ENCODE data around the gene MRPS31.

Gene MRPS31

DNA sequence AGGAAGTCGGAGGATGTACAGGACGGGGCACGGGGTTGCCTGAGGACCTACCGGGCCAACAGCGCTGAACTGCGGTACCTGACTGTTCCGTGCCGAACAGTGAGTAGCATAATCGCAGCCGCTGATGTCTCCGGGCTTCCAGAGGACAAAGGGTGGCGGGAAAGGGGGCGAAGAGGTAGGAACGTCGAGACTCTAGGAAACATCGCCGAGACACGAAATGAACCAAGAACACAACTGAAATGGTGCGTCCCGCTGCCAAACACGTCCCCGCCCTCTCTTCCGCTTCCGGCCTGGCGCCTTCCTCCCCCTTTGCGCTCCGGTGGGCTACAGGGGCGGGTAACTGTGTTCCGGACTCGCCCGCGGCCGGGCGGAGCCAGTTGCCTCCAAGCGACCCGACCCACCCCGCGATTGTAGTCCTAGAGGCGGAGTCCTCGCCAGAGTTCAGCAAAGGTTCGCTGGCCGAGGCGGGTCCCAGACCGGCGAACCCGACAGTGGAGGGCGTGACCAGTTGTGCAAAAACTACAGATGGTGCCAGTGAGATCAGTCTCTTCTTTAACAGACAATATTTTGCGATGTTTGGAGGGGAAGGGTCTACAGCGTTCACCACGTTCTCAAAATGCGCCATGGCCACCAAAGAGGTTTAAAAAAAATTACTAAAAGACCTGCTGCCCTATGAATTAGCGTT, at the start of gene MRPS31:
TSS of gene MRPS31 (minus strand) at position 257 of the 685 bp plus-strand sequence. CDS start at position 203, 54 bp downstream.
- peak; percentile 94 for DNase-seq (ENCODE audit: low read depth)

DNA sequence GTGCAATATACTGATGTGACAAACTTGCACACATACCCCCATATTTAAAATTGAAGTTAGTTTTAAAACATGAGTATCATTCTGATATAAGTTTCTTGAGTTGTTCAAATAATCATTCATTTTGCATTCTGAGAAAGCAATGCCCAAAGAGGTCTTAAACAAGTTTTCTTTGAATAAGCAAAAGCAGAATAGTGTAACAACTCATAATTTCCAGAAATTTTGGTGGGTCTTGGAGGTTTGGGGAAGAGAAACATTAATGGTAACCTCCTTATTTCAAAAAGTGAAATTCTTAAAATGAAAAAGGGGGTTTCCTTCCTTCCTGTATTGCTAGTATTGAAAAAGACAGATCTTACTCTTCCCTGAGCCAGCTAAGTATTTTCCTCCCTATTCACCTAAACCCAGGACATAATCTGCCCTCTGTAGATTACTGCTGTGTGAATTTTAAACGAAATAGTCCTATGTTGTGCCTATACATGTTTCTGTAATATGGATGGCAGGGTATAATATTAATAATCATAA, 48.9 kb upstream of the MRPS31 start:
- DNase-seq (ENCODE audit: low read depth), result no peak

DNA sequence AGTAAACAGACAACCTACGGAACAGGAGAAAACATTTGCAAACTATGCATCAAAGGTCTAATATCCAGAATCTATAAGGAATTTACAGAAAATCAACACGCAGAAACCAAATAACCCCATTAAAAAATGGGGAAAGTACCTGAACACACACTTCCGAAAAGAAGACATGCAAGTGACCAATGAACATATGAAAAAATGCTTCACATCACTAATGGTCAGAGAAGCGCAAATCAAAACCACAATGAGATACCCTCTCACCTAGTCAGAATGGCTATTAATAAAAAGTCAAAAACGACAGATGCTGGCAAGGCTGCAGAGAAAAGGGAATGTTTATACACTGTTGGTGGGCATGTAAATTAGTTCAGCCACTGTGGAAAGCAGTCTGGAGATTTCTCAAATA, 47.9 kb upstream of the MRPS31 start:
- no peak for DNase-seq (ENCODE audit: low read depth)

DNA sequence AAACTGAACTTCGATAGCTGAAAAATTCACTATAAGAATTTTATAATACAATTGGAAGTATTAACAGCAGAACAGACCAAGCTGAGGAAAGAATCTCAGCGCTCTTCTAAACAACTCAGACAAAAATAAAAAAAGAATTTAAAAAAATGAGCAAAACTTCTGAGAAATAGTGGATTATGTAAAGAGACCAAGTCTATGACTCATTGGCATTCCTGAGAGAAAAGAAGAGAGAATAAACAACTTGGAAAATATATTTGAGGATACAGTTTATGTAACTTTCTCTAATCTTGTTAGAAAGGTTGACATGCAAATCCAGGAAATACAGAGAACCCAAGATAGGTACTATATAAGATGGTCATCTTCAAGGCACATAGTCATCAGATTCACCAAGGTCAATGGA, 43.8 kb upstream of the MRPS31 start:
- peak; percentile 27 for DNase-seq (ENCODE audit: low read depth)

DNA sequence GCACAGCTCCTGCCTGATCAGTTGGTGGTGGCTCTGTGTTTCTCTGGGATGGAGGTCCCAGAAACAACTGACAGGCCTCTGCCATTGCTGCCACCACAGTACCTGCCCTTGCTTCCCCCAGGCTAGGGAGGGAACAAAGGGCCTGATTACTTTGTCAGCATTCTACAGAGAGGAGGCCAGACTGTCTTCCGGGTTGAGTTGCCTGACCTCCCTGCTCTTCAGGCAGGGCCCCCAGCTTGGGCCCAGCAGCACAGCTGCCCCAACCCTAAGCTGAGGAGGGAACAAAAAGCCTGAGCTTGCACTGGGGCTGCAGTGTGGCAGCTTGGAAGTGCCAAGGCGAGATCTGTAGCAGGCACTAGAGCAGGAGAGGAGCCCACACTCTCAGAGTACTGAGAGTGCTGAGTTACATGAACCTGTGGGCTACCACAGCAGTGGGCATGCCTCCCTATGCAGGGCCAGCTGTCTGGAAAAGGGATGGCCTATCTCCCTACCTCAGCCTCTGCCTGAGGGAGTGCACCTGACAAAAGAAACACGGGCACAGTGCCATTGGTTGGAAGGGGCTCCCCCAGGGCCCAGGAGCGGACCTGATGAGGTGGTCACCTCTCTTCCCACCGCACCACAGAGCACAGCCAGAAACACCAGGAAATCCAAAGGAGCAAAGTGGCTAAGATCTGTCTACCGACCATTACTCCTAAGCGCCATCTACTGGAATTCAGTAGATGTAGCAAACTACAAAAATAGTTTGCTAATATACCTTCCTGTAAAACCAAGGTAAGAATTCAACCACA, 42.9 kb upstream of the MRPS31 start:
- DNase-seq (ENCODE audit: low read depth), result peak; percentile 49

DNA sequence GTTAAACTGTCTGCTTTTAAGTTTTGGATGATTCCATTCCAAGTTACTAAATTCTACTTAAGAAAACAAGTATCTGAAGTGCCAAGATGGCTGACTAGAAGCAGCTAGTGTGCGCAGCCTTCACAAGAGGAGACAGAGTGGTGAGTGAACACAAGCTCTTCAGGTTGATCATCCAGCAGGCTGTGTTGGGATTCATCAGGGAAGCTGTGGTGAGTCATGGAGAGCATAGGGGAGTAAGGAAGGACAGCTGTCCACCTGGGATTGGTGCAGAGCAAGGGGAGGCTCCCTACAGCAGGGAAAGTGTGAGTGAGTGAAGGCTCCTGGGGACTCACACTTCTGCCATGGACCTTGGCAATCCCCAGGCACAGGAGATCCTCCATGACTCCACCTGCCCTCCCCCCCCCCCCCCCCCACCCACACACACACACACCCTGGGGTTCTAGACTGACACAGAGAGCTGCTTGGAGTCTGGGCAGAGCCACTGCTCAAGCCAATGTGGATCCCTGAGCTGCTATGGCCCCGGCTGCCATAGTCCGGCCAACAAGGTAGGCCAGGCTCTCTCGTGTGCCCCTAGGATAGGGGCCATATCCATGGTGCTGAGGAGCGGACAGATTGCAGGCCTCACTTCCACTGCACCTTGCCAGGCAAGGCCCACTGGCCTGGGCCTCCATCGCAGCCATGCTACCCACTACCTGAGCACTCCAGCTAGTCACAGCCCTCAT, 41.9 kb upstream of the MRPS31 start:
- peak; percentile 76 for DNase-seq (ENCODE audit: low read depth)

DNA sequence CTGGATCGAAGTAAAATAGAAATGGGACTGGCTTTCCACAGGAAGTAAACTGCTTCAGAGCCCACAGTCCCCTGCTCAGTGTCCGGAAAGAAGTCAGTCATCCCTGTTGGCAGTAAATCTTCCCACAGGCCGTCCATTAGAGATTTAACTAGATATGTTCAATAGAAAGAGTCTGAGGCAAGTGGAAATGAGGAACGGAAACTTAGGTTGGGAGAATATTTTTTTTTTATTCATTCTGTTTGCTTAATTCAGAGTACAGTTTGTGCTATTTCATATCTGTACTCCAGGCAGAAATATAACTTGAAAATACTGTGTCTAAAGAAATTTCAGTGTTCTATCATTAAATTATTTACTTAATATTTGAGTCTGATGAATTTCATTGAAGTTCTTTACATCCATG, 41.1 kb upstream of the MRPS31 start:
- no peak for DNase-seq (ENCODE audit: low read depth)

DNA sequence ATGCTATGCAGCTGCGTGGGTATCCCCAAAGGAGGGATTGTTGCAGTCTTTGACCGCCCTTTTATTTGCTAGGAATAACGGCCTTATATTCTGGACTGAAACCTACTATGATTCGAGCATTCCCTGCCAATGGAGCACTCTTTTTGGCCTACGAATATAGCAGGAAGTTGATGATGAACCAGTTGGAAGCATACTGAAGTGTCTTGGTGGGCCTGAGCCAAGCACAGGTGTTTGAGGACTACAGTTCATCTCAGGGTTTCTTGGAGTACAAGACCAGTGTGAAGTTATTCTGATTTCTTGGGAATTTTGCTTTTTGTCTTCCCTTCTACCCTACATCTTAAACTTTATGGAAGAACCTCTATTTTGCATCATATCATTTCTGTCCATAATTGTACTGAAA, 38.5 kb upstream of the MRPS31 start:
- no peak for DNase-seq (ENCODE audit: low read depth)

DNA sequence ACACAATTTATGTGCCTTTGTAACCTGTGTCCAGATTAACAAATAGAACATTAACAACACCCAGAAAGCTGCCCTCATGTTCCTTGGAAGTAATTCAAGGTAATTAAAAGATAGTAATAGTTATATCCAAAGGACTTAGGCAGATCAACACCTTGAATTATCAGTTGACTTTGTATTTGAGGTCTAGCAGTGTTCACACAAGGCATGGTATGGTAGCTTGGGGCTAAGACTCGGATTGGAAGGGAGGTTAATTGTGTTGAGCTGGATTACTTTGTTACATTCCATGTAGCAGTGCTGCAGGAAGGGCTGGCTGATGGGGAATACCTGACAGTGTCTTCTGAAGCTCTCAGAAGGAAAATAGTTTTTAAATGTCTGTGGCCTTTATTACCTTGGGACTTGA, 35.3 kb upstream of the MRPS31 start:
- DNase-seq (ENCODE audit: low read depth), result no peak

DNA sequence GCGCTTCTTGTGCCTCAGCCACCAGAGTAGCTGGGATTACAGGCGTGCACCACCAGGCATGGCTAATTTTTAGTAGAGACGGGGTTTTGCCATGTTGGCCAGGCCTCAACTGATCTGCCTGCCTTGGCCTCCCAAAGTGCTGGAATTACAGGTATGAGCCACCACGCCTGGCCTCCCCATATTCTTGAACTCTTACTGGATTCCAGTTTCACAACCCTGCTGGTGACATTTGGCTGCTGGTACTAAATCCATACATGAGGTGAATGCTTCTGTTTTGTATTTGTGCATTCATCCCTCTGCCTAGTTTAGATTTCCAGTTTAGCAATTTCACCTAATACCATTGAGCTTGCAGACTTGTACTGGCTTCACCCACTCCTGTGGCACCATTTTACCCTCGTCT, 32.3 kb upstream of the MRPS31 start:
- DNase-seq (ENCODE audit: low read depth), result no peak

DNA sequence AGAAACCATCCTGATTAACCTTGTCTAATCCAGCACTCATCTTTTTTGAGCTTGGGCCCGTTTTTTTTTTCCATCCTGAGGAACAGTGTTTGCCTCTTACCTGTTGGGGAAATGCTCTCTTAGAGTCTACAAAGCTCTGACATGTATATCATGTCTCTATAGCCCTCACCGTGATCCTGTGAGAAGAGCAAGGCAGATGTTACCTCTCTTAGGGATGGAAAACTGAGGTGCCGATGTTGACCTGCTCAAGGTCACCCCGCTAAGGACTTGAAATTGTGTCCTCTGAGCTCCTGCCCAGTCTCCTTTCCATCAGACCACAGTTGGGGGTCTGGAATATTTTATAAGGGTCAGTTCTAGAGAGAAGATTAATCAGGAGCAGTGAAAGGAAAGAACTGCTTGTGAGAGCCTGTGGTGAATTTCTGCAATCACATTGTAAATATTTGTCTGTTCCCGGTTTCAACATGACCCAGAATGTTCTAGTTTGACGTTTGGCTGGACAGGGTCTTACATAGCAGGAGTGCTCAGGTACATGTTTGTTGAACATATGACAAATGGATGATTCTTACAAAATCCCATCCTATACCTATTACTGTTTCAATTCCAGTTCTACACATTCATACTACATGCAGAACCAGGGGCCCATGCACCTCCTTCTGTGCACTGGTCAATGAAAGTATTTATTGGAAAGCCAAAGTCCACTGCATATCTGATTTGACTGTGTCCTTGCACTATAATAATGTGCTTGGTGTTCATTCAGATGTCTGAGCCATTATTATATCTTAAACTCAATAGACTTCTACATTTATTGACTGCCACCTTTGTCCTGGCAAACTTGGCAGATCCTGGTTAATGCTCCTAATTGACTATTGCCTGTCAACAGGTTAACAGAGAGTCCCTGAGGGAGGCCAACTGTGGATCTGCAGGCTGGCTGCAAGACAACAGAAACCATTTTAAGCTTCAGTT, 30.5 kb upstream of the MRPS31 start:
- no peak for DNase-seq (ENCODE audit: low read depth)

DNA sequence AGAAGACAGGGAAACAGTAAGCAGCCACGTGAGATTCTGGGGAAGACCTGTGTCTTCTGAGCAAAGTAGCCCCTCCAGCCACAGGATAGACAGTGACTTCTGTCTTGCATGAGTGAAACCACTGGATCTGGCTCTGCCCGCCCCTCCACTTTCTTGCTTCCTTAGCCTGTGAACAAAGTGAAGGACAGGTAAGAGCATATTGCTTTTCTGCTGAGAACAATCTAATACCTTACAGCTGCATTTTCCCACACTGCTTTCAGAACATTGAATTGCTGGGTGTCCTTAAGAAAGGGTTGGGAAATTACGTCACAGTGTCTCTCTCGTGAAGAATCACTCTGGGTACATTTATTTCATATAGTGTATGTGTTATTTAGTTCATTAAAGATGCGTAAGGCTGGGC, 29.6 kb upstream of the MRPS31 start:
- no peak for DNase-seq (ENCODE audit: low read depth)

DNA sequence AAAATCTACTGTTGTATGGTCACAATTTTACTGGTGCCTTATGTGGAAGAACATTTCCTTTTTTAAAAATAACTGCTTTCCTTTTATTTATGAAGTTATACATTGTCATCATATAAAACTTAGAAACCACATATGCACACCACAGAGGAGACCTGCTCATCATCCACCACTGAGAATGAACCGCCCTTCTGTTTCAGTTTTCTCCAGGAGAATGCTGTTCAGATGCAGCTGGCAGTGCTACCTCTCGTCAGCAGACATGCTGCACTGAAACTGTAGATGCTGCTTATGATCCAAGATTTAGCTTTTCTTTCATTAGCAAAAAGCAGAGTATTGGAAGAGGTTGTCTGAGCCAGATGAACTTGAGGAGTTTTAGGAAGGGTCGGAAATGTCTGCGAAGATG, 28.5 kb upstream of the MRPS31 start:
- DNase-seq (ENCODE audit: low read depth), result no peak

DNA sequence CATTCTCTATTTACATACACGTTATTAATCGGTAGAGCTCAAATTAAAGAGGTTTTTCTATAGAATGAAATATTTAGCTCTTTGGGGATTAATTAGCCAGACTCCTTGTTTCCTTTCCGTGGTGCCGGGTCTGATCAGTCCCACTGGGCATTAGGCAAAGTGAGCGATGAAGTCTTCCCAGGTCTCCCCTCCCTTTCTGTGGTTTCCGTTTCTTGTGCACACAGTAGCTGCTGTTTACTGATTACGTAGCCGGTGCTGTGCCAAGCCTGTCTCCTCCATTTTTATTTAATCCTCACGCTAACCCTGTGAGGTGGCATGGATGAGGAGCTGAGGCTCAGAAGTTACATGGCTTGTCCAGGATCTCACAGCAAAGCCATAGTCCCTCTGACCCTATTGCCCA, 27.4 kb upstream of the MRPS31 start:
- DNase-seq (ENCODE audit: low read depth), result no peak

DNA sequence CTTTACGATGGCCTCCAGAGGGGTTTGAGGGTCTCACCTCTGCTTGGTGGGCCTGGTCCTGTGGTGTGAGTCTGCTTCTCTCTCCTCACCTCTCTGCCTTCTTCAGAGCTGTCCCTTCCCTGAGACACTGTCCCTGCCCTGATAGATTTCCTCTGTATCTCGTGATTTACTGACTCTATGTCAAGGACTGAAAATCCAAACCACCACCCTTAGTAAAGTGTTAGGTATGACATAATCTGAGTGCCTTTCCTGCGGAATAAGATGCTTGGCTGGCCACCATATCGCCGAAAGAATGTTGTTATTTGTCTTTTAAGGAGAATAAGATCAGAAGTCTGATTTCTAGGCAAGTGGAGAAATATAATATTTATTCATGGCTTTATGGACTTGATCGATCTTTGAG, 25.7 kb upstream of the MRPS31 start:
- no peak for DNase-seq (ENCODE audit: low read depth)

DNA sequence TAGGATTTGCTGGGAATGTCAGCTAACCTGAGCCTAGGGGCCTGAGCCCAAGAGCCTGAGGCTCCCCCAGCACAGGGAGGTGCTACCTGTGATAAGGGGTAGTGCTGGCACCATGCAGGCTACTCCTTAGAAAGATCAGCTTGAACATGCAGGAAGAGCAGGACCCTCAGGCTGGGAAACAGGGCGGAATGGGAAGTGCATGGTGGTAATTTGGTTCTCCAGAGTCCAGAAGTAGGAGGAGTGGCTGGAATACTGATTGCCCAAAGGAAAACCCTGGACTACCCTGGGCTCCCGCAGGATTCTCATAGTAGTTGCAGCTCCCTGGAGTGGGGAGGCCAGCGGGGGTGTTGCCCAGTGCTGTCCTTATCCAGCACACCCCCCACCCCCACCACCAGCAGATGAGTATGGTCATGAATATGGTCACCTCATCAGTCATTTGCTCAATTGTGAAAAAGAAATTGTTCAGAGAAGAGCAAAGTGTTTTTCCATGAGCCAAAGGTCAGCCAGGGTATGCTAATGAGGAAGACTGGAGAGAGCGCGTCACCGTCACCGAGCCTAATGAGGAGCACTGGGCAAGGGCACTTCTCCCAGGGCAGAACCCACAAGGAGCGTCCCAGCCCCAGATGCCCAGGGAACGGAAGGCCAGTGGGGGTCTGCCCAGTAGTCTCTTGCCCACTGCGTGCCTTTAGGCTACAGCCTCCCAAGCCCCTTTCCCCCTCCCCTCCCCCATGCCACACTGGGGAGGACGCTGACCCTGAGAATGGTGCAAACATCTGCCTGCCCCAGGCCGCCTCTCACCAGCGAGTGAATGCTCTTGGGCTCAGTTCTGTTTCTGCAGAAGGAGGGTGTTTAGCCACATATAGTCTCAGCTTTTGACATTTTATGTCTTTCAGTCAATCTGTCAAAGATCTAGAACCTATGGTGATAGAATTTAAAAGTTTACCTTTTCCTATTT, 23.7 kb upstream of the MRPS31 start:
- DNase-seq (ENCODE audit: low read depth), result no peak

DNA sequence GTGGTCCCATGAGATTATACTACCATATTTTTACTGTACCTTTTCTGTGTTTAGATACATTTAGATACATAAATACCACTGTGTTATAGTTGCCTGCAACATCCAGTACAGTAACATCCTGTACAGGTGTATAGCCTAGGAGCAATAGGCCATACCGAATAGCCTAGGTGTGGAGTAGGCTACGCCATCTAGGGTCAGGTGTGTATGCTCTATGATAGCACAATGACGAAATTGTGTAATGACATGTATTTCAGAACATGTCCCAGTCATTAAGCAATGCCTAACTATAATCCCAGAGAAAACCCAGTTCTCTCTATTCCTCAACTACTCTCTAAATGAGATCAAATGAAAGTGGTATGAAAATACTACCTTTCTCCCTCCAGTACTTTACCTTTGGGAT, 22.3 kb upstream of the MRPS31 start:
- no peak for DNase-seq (ENCODE audit: low read depth)

DNA sequence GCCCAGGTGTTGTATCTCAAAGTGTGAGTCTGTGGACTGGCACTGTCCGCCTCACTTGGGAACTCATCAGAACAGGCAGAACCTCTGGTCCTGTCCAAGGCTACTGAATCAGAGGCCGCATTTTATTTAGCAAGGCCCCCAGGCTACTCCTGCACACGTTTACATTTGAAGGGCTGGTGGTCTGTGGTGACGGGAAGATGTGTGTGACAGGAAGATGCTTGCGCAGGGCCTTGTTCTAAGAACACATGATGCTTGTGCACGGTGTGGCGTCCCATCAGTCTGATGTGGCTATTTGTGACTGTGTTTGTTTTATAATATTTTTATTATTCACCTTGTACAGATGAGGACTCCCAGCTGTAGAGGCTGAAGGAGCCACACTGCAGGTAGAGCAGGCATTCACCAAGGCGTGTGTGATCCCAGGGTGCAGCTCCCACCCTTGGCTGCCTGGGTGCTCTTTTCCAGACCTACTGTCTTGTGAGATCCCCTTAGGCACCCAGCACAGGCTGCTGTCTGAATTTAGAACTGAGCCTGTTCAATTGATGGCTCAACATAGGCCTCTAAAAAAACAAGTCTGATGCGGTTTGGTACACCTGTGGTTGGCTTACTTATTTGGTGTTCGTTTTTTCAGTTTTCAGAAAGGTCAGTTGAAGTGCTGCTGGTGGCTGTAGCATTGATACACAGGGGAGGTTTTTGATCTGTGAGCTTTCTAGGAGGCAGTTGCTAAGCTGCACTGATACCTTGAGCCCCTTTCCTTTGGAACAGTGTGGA, 21.5 kb upstream of the MRPS31 start:
- no peak for DNase-seq (ENCODE audit: low read depth)

DNA sequence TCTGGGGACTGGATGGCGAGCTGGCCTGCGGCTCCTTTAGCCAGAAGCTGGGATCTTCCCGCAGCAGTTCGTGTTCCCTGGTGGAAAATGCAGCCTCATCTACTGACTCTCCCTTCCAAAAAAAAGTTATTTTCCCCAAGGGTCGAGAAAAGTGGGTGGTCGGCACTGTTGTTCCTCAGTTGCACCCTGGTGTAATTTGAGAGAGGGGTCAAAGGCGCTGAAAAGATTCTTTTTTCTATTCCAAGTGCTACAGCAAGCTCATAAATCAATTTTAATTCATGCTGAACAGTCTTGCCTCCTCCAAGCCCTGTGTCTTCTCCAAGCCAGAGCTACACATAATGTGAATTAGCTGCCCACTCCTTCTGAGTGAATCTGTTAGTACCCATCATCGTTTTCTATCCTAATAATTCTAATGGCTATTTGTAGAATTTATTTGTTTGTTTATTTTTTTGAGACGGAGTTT, 19.2 kb upstream of the MRPS31 start:
- DNase-seq (ENCODE audit: low read depth), result no peak
